Measurements from ENCODE around the gene WNT11.

Gene WNT11

GRCh38 chr11:76237000-76237649 lies 30.8 kb upstream of the WNT11 start:
- FAIRE-seq = no peak

GRCh38 chr11:76236092-76236999 lies 30.0 kb upstream of the WNT11 start:
- FAIRE-seq = no peak

- no peak for FAIRE-seq
These were observed 29.2 kb upstream of the WNT11 start for GRCh38 chr11:76235233-76236091.

- FAIRE-seq = no peak
These were observed 28.3 kb upstream of the WNT11 start for GRCh38 chr11:76234416-76235232.

- FAIRE-seq = no peak
These were observed 27.7 kb upstream of the WNT11 start for GRCh38 chr11:76234021-76234415.

GRCh38 chr11:76233196-76233921 lies 27.1 kb upstream of the WNT11 start:
- FAIRE-seq = no peak

- FAIRE-seq = no peak
These were observed 25.8 kb upstream of the WNT11 start for GRCh38 chr11:76232026-76232665.

- FAIRE-seq = no peak
These were observed 24.9 kb upstream of the WNT11 start for GRCh38 chr11:76231121-76231738.

GRCh38 chr11:76230392-76230791 lies 24.1 kb upstream of the WNT11 start:
- no peak for FAIRE-seq

- FAIRE-seq = no peak
These were observed 23.5 kb upstream of the WNT11 start for GRCh38 chr11:76229690-76230240.

- FAIRE-seq = no peak
These were observed 22.5 kb upstream of the WNT11 start for GRCh38 chr11:76228875-76229149.

- no peak for FAIRE-seq
These were observed 22.0 kb upstream of the WNT11 start for GRCh38 chr11:76228071-76228874.

- no peak for FAIRE-seq
These were observed 20.3 kb upstream of the WNT11 start for GRCh38 chr11:76226626-76227025.

GRCh38 chr11:76225122-76225611 lies 18.9 kb upstream of the WNT11 start:
- FAIRE-seq = no peak

GRCh38 chr11:76224461-76225121 lies 18.3 kb upstream of the WNT11 start:
- FAIRE-seq = no peak

GRCh38 chr11:76221365-76221764 lies 15.1 kb upstream of the WNT11 start:
- FAIRE-seq = no peak

- no peak for FAIRE-seq
These were observed 12.9 kb upstream of the WNT11 start for GRCh38 chr11:76219243-76219642.

GRCh38 chr11:76218449-76219178 lies 12.3 kb upstream of the WNT11 start:
- FAIRE-seq = no peak
